Measurements from ENCODE around the gene SLC45A3. TPM values are rescaled to one million over a fixed set of nuclear protein-coding genes. Genes with fewer than 3 reads are reported as not detected.
A peak's percentile ranks its signal among the peaks of the same experiment; 100 is the strongest.
"Not testable (repeated sequence)": the region's sequence is repeated elsewhere in the genome, so short reads cannot be mapped to it uniquely, and the experiment has no call there.

Gene SLC45A3, protein sequence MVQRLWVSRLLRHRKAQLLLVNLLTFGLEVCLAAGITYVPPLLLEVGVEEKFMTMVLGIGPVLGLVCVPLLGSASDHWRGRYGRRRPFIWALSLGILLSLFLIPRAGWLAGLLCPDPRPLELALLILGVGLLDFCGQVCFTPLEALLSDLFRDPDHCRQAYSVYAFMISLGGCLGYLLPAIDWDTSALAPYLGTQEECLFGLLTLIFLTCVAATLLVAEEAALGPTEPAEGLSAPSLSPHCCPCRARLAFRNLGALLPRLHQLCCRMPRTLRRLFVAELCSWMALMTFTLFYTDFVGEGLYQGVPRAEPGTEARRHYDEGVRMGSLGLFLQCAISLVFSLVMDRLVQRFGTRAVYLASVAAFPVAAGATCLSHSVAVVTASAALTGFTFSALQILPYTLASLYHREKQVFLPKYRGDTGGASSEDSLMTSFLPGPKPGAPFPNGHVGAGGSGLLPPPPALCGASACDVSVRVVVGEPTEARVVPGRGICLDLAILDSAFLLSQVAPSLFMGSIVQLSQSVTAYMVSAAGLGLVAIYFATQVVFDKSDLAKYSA
- 8.3 and 9.8 TPM in 2 replicates for total RNA-seq

DNA sequence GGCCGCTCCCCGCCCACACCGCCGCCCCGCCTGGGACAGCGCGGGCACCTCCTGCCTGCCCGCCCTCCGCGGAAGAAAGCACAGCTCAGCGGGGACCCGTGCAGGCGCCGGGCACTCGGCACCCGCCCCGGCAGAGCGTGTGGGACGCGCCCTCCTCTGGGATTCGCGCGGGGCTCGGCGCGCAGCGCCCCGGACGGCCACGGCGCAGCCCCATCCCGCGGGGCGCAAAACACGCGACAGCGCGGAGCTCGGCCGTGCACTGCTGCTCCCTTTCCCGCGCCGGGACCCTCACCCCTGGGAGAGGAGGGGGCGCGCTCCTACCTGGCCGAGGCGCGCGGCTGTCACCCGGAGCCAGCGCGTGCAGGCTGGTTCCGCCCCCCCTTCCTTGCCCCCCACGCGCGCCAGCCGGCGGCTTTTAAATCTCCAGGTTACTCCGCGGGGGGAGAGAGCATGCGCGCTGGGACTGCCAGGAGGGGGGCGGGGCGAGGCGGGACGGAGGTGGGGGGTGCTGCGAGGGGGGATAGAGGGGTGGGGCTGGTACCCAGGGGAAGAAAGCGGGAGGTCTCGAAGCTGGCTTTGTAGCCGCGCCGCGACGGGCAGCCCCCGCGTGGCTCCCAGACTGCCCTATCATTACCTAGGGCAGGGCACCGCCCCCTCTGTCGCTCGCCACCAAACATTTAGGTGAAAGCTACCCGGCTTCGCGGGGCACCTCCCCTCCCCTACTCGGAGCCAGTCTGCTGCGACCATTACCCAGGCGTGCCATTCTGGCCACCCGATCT, at the start of gene SLC45A3:
SLC45A3 (minus strand) TSS at position 437 of the 779 bp plus-strand sequence. CDS start 15,853 bp downstream, outside the sequence.
- no peak for DNase-seq (ENCODE audit: low read depth, low spot score)

GRCh38 chr1:205726619-205727125, 46.4 kb upstream of the SLC45A3 start:
- DNase-seq (ENCODE audit: low read depth, low spot score), result no peak

DNA sequence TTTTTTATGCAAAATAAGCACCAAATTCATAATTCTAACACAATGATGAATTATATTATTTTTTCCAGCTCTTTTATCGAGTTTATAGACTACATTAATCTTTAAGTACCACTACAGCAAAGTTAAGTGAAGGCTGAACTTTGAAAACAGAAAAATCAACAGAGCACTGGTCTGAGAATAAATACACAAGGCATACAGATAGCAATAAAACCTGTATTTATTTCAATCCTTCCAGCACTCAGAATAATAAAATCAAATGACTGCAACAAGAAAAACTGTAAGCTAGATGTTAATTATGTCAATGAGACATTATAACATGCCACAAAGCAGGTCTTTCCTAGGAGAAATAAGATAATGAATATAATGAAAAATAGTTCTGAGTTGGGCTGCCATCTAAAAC, 45.2 kb upstream of the SLC45A3 start:
- DNase-seq (ENCODE audit: low read depth, low spot score), result no peak

DNA sequence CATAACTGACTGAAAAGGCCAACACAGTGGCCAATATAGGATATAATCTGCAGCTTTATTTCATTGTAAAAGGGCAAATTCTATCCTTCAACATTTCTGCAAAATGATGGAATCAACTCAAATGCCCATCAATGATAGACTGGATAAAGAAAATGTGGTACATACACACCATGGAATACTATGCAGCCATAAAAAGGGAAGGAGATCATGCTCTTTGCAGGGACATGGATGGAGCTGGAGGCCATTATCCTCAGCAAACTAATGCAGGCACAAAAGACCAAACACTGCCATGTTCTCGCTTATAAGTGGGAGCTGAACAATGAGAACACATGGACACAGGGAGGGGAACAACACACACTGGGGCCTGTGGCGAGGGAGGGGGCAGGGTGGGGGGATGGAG, 40.4 kb upstream of the SLC45A3 start:
- not testable (repeated sequence) for DNase-seq (ENCODE audit: low read depth, low spot score)

DNA sequence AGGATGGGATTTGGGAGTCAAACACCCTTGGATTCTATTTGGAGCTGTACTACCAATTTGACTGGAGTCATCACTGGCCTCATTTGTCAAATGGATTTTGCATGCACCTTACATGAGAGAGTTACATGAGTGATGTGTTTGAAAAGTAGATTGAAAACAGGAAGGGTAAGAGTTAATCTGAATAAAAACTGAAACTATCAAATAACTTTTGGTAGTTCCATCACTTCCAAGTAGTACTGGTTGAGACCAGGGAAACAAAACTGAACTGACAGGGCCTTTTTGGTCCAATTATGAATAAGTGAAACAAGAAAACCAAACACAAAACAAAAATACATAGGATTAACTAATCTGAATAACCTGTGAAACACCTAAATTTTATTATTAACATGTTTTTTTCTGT, 39.5 kb upstream of the SLC45A3 start:
- no peak for DNase-seq (ENCODE audit: low read depth, low spot score)

DNA sequence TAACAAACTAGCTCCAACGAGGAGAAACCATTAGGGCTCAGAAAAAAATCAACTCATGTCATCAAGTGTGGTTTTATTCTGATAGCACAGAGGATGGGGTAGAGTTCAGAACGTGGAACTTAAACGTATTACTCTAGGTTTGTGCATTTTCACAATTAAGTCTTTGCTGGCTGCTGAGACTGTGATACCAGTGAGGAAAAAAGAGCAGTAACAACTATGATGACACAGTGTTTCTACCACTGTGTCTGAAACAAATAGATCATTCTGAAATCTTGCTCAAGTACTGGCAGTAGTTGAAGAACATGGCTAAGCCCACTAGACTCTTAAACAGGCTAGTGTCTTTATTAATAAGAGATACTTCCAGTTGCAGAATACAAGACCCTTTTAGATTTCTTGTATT, 38.7 kb upstream of the SLC45A3 start:
- DNase-seq (ENCODE audit: low read depth, low spot score), result no peak

DNA sequence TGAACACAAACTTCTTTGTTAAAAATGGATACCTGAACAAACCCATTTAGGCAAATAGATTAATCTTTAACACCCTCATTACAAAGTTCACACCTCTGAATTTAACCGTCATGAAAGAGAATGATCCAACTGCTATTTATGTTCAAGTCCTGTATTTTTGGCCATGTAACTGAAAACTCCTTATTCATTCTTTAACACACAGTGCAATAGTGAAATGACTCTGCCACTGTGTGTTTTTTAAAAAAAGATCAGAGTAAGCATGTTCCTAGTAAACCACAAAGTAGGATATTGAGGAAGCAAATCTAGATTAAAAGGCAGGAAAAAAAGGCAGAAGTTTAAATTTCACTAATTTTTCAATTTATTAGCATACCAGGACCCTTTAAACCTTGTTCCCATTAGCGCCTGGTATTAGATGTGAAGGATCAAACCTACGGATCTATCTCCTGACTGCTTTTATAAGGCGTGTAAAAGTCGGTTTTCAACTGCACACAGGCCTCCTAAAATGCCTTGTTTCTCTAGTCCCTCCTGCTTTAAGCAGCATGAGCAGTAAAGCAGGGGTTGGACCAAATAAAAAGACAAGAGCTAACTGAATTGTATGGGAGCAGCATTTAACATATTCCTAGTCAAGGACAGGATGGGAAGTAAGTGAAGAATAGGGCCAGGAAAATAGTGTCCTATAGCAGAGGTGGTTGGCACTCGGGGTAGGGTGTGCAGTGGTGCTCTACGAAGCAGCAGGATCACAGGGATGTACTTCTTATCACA, 36.2 kb upstream of the SLC45A3 start:
- DNase-seq (ENCODE audit: low read depth, low spot score), result no peak

DNA sequence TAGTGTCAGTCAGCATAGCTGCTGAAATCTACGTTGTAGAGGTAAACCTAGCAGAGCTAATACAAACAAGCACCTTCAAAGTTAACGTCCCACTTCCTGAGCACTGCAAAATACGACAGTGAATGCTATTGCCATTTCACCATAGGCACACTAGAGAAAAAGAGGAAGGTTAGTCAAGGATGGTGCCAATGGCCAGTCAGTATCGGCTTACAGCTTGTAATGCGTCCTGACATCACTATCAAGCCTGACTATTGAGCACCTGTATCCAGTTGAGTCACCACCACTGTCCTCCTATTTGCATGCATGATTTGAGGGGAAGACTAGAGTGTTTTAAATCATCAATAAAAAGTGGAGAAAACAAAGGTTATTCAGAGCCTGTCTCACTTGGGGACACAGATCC, 35.3 kb upstream of the SLC45A3 start:
- no peak for DNase-seq (ENCODE audit: low read depth, low spot score)

DNA sequence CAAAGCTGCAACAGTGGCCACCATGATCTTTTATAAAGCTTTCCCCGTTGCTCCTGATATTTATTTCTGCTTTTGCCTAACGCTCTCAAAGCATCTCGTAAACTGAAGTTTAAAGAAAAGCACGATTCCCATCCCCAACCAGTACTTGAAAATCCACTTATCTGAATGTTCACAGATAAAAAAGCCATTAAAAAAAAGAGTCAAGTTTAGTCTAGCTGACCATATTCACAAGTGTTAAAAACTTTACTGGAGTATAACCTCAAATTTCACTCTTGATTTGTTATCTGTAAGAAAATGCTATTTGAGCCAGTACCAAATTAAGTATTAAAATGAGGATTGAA, 34.6 kb upstream of the SLC45A3 start:
- no peak for DNase-seq (ENCODE audit: low read depth, low spot score)

GRCh38 chr1:205714190-205714905, 34.0 kb upstream of the SLC45A3 start:
- DNase-seq (ENCODE audit: low read depth, low spot score), result no peak

GRCh38 chr1:205711105-205712048, 31.1 kb upstream of the SLC45A3 start:
- peak; percentile 63 for DNase-seq (ENCODE audit: low read depth, low spot score)

GRCh38 chr1:205710201-205711062, 30.1 kb upstream of the SLC45A3 start:
- DNase-seq (ENCODE audit: low read depth, low spot score), result no peak

DNA sequence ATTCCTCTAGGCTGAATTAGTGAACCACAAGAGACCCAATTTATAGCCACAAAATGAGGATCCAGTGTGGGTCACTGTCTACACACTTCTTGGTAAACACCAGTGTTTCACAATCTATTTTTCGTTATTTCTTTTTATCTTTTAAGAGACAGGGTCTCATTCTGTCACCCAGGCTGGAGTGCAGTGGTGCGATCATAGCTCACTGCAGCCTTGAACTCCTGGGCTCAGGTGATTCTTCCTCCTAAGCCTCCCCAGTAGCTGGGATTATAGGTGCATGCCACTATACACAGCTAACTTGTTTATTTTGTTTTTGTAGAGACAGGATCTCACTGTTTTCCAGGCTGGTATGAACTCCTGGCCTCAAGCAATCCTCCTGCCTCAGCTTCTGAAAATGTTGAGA, 29.3 kb upstream of the SLC45A3 start:
- no peak for DNase-seq (ENCODE audit: low read depth, low spot score)

GRCh38 chr1:205709059-205709398, 28.7 kb upstream of the SLC45A3 start:
- peak; percentile 27 for DNase-seq (ENCODE audit: low read depth, low spot score)

GRCh38 chr1:205706601-205707502, 26.5 kb upstream of the SLC45A3 start:
- no peak for DNase-seq (ENCODE audit: low read depth, low spot score)

- no peak for DNase-seq (ENCODE audit: low read depth, low spot score)
Observed at GRCh38 chr1:205704903-205705302, 24.6 kb upstream of the SLC45A3 start.

GRCh38 chr1:205703072-205703471, 22.8 kb upstream of the SLC45A3 start:
- no peak for DNase-seq (ENCODE audit: low read depth, low spot score)

DNA sequence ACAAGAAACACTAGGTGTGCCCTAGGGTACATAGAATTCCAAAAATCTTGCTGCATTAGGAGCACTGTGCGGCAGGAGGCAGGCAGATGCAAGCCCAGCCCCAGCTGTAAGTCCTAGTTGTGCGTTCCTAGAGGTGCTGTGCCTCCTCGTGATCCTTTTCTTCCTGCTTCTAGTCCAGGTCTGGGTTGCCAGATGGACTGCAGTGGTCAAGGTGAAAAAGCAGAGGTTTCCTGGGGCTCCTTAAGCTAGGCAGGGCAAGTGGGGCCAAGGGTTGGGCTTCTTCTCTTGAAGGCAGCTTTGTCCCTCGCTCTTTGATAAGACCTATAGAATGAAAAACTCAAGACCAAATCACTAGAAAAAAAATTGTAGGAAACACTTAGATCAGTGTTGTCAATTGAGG, 21.6 kb upstream of the SLC45A3 start:
- DNase-seq (ENCODE audit: low read depth, low spot score), result no peak

Data from pulmonary artery endothelial cell (primary cell).